Psoas muscle (tissue), 8 donors: ENCODE data around the gene NDUFB2. TPM values are rescaled to one million over a fixed set of nuclear protein-coding genes. Genes with fewer than 3 reads are reported as not detected.
"Not testable (repeated sequence)": the region's sequence is repeated elsewhere in the genome, so short reads cannot be mapped to it uniquely, and the experiment has no call there.

Source experiments
- ATAC-seq, 4 donors: fragments of 200-7000 bp; cut with Tn5 transposase; one replicate each; pipeline ENCODE4 v1.9.1; 2020; ENCODE audit warnings: moderate library complexity in 3 of 4, mild to moderate bottlenecking in 2 of 4
- DNase-seq, 2 donors: peaks; one replicate each; pipeline ENCODE4 v3.0.0-alpha.2; 2020
- H3K27ac ChIP-seq: fragments of 200-600 bp; one replicate; pipeline ENCODE4 v1.8.0; 2022
- H3K27me3 ChIP-seq, 3 donors: fragments of 200-600 bp in 1 of 3; one replicate each; pipeline versions ENCODE4 v1.6.1 to v1.8.0; 2013 to 2022; ENCODE audit warnings: low read length in 2 of 3, mild to moderate bottlenecking in 2 of 3, moderate library complexity in 1 of 3; ENCODE audit not compliant: insufficient read depth in 3 of 3
- H3K36me3 ChIP-seq, 2 donors: fragments of 200-600 bp in 1 of 2; one replicate each; pipeline versions ENCODE4 v1.6.1 to v1.8.0; 2013 to 2022; ENCODE audit warnings: low read depth in 1 of 2, mild to moderate bottlenecking in 1 of 2, moderate library complexity in 1 of 2; ENCODE audit not compliant: insufficient read depth in 1 of 2
- H3K4me1 ChIP-seq: fragments of 200-600 bp; one replicate; pipeline ENCODE4 v1.8.0; 2022
- H3K4me3 ChIP-seq: fragments of 200-600 bp; one replicate; pipeline ENCODE4 v1.8.0; 2022; ENCODE audit warnings: mild to moderate bottlenecking
- H3K9me3 ChIP-seq: fragments of 200-600 bp; one replicate; pipeline ENCODE4 v1.8.0; 2022
- CTCF ChIP-seq: fragments of 200-600 bp; IDR thresholded peaks from one replicate; pipeline ENCODE4 v1.8.0; 2022; ENCODE audit warnings: antibody characterized with exemption
- WGBS, 3 donors: extraction: QIAGEN DNeasy Blood & Tissue Kit; methylation state at CpG; one replicate each; pipeline versions ENCODE4 v1.1.6 to v1.1.7; 2013; 5-methylcytosine and 5-hydroxymethylcytosine counted together
- intact Hi-C, 2 donors: fragments of 100-400 bp; cut with DNase I; formaldehyde crosslinking; loops; one replicate each; pipeline versions ENCODE4 v1.11.0 to v1.14.2; 2022
- polyA plus RNA-seq, 3 donors: library from polyadenylated mRNA; stranded (reverse); fragments of 200-250 nt; gene quantifications; one replicate each; pipeline ENCODE4 v1.2.3, GENCODE V29; 2013
- total RNA-seq, 4 donors: library from RNA; stranded (reverse); fragmentation: NEBNext Ultra II Directional in 2 of 4; extraction: Animal tissue kit (Norgen Biotek cat#: 25700) in 2 of 4; gene quantifications; one replicate each; pipeline versions ENCODE4 v1.2.1 to v1.2.4, GENCODE V29; 2021 to 2023
- donor health status: healthy with polysubstance abuse.
- donor health status: DM: no; HTN: no; CAD: no; lungs with moderate emphysema.
- donor health status: Bipolar disorder and iron deficiency.
- donor health status: healthy.
- donor health status: DM: yes; HTN: yes; CAD: no.
- donor health status: DM: no; HTN: no; CAD: no.
- donor health status: DM: no; HTN: no; CAD: no.
- donor health status: DM: yes; HTN: yes; CAD: no.

Gene NDUFB2
- total and polyA plus RNA-seq, 7 donors: 320 to 768 (median 481) TPM

GRCh38 chr7:140707132-140707531 is 10.6 kb downstream of the NDUFB2 start:
- H3K9me3 ChIP-seq: no peaks in the 10 kb centered on the region
- no peak for TF ChIP-seq CTCF
- WGBS, 3 donors: 79 to 89% (median 84%) methylated on average over 5 of the region's 5 CpGs
- H3K4me1 ChIP-seq: no peaks in the 10 kb centered on the region
- DNase-seq (no peak), ATAC-seq (no peak)
- H3K27me3 ChIP-seq: no peaks in the 10 kb centered on the region
- H3K27ac ChIP-seq: no peak overlapping the region
- intact Hi-C loops: no loop called here
- H3K36me3 ChIP-seq: peaks cover 4 to 49% of the 10 kb centered on the region in 2 donors
- H3K4me3 ChIP-seq: no peak overlapping the region

- H3K27ac ChIP-seq, H3K27me3 ChIP-seq, ATAC-seq, DNase-seq, H3K9me3 ChIP-seq, H3K4me3 ChIP-seq, intact Hi-C loops, H3K4me1 ChIP-seq: not testable (repeated sequence)
- peaks cover 4 to 37% of the 10 kb centered on the region in 2 donors for H3K36me3 ChIP-seq
- 92 to 99% (median 98%) methylated on average over 4 of the region's 4 CpGs for whole genome bisulfite sequencing, 3 donors
These were observed 12.3 kb downstream of the NDUFB2 start for GRCh38 chr7:140708764-140709163.

- H3K36me3 ChIP-seq, H3K9me3 ChIP-seq, ATAC-seq, H3K27ac ChIP-seq, H3K4me3 ChIP-seq, DNase-seq, H3K4me1 ChIP-seq, H3K27me3 ChIP-seq, intact Hi-C loops: not testable (repeated sequence)
These were observed 15.9 kb downstream of the NDUFB2 start for GRCh38 chr7:140712392-140712791.

GRCh38 chr7:140714331-140715040 is 18.0 kb downstream of the NDUFB2 start:
- no peaks in the 10 kb centered on the region for H3K4me1 ChIP-seq
- H3K36me3 ChIP-seq: no peaks in the 10 kb centered on the region
- no peak for TF ChIP-seq CTCF
- no peak overlapping the region for H3K27ac ChIP-seq
- DNase-seq: no peak
- ATAC-seq: no peak
- intact Hi-C loops: no loop called here
- no peaks in the 10 kb centered on the region for H3K9me3 ChIP-seq
- no peaks in the 10 kb centered on the region for H3K27me3 ChIP-seq
- no peak overlapping the region for H3K4me3 ChIP-seq
- WGBS, 3 donors: 90 to 94% (median 92%) methylated on average over 10 of the region's 10 CpGs

- intact Hi-C loops: no loop called here
- ATAC-seq: no peak
- Histone ChIP-seq H3K27ac (no peak overlapping the region), H3K27me3 (no peaks in the 10 kb centered on the region), H3K36me3 (peaks cover 0 to 4% of the 10 kb centered on the region in 2 donors), H3K9me3 (no peaks in the 10 kb centered on the region), H3K4me3 (no peak overlapping the region), H3K4me1 (no peaks in the 10 kb centered on the region)
- 62 to 67% (median 66%) methylated on average over 5 of the region's 5 CpGs for WGBS, 3 donors
- TF ChIP-seq CTCF: no peak
- no peak for DNase-seq
These were observed 23.2 kb downstream of the NDUFB2 start for GRCh38 chr7:140719721-140720120.

- no peak for DNase-seq
- no peak overlapping the region for H3K27ac ChIP-seq
- H3K4me3 ChIP-seq: no peak overlapping the region
- no peaks in the 10 kb centered on the region for H3K9me3 ChIP-seq
- intact Hi-C loops: no loop called here
- H3K27me3 ChIP-seq: no peaks in the 10 kb centered on the region
- H3K36me3 ChIP-seq: peaks cover 0 to 14% of the 10 kb centered on the region in 2 donors
- no peak for TF ChIP-seq CTCF
- no peak for ATAC-seq
- H3K4me1 ChIP-seq: no peaks in the 10 kb centered on the region
- WGBS, 3 donors: 82 to 91% (median 90%) methylated on average over 1 of the region's 1 CpG
These were observed 25.7 kb downstream of the NDUFB2 start for GRCh38 chr7:140722254-140722653.
